ENCODE results near the gene TRAF4. TPM values are rescaled to one million over a fixed set of nuclear protein-coding genes. Genes with fewer than 3 reads are reported as not detected.
"Not testable (repeated sequence)": the region's sequence is repeated elsewhere in the genome, so short reads cannot be mapped to it uniquely, and the experiment has no call there.

The TRAF4 gene
- total RNA-seq, 1 donor = 47.0 TPM

DNA sequence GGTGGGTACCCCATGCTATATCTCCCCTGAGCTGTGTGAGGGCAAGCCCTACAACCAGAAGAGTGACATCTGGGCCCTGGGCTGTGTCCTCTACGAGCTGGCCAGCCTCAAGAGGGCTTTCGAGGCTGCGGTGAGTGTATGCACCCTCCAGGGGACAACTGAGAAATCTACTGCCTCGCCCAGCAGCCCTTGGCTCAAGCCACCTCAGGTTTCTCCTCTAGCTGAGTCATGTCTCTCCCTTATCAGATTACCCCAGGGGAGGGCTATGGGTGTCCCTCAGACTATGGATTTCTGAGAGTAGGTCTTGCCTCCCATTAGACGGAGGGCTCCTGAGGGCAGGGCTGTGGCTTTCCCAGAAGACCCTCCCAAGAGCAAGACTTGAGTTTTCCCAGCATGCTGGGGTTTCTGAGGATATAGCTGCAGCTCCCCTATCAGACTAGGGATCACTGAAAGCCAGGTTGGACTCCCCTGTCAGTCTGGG lies 8.5 kb upstream of the TRAF4 start:
- no peaks in the 10 kb centered on the region for H3K79me2 ChIP-seq (ENCODE audit: insufficient read depth, low read length)
- no peaks in the 10 kb centered on the region for H3K27me3 ChIP-seq (ENCODE audit: insufficient read depth, low read length)
- H3K27ac ChIP-seq (ENCODE audit: low read depth, low read length) = no peak overlapping the region
- H4K20me1 ChIP-seq (ENCODE audit: insufficient read depth, low read length) = no peaks in the 10 kb centered on the region
- peak; percentile 83 for DNase-seq (ENCODE audit: insufficient read length, low spot score, missing footprints)
- H3K4me2 ChIP-seq (ENCODE audit: insufficient read depth, low read length) = no peak overlapping the region
- no peak overlapping the region for H2AFZ ChIP-seq (ENCODE audit: low read length)
- H3K9me3 ChIP-seq (ENCODE audit: low read depth, low read length) = no peaks in the 10 kb centered on the region
- H3K4me1 ChIP-seq (ENCODE audit: insufficient read depth, low read length) = no peaks in the 10 kb centered on the region
- no peak overlapping the region for H3K4me3 ChIP-seq (ENCODE audit: insufficient read depth, low read length)
- TF ChIP-seq, protein P1, sequence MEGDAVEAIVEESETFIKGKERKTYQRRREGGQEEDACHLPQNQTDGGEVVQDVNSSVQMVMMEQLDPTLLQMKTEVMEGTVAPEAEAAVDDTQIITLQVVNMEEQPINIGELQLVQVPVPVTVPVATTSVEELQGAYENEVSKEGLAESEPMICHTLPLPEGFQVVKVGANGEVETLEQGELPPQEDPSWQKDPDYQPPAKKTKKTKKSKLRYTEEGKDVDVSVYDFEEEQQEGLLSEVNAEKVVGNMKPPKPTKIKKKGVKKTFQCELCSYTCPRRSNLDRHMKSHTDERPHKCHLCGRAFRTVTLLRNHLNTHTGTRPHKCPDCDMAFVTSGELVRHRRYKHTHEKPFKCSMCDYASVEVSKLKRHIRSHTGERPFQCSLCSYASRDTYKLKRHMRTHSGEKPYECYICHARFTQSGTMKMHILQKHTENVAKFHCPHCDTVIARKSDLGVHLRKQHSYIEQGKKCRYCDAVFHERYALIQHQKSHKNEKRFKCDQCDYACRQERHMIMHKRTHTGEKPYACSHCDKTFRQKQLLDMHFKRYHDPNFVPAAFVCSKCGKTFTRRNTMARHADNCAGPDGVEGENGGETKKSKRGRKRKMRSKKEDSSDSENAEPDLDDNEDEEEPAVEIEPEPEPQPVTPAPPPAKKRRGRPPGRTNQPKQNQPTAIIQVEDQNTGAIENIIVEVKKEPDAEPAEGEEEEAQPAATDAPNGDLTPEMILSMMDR (IDR thresholded peaks at IDR 0.05; ENCODE audit: extremely low read depth, low read depth, low read length) = no peak
- no peaks in the 10 kb centered on the region for H3K36me3 ChIP-seq (ENCODE audit: insufficient read depth, low read length)

DNA sequence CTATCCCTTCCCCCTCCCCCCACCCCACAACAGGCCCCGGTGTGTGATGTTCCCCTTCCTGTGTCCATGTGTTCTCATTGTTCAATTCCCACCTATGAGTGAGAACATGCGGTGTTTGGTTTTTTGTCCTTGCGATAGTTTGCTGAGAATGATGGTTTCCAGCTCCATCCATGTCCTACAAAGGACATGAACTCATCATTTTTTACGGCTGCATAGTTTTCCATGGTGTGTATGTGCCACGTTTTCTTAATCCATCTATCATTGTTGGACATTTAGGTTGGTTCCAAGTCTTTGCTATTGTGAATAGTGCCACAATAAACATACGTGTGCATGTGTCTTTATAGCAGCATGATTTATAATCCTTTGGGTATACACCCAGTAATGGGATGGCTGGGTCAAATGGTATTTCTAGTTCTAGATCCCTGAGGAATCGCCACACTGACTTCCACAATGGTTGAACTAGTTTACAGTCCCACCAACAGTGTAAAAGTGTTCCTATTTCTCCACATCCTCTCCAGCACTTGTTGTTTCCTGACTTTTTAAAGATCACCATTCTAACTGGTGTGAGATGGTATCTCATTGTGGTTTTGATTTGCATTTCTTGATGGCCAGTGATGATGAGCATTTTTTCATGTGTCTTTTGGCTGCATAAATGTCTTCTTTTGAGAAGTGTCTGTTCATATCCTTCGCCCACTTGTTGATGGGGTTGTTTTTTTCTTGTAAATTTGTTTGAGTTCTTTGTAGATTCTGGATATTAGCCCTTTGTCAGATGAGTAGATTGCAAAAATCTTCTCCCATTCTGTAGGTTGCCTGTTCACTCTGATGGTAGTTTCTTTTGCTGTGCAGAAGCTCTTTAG lies 7.7 kb upstream of the TRAF4 start:
- DNase-seq (ENCODE audit: insufficient read length, low spot score, missing footprints); H3K27ac ChIP-seq (ENCODE audit: low read depth, low read length); H2AFZ ChIP-seq (ENCODE audit: low read length); H3K79me2 ChIP-seq (ENCODE audit: insufficient read depth, low read length); H3K4me1 ChIP-seq (ENCODE audit: insufficient read depth, low read length); H3K9me3 ChIP-seq (ENCODE audit: low read depth, low read length); H3K36me3 ChIP-seq (ENCODE audit: insufficient read depth, low read length); H3K27me3 ChIP-seq (ENCODE audit: insufficient read depth, low read length); H3K4me3 ChIP-seq (ENCODE audit: insufficient read depth, low read length); H4K20me1 ChIP-seq (ENCODE audit: insufficient read depth, low read length); H3K4me2 ChIP-seq (ENCODE audit: insufficient read depth, low read length): not testable (repeated sequence)

DNA sequence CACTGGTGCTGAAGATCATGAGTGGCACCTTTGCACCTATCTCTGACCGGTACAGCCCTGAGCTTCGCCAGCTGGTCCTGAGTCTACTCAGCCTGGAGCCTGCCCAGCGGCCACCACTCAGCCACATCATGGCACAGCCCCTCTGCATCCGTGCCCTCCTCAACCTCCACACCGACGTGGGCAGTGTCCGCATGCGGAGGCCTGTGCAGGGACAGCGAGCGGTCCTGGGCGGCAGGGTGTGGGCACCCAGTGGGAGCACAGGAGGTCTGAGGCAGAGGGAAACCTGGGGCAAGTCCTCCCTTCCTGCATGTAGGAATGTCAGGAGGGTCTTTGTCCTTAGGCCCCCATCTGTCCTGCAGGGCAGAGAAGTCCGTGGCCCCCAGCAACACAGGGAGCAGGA lies 6.5 kb upstream of the TRAF4 start:
- no peak overlapping the region for H2AFZ ChIP-seq (ENCODE audit: low read length)

DNA sequence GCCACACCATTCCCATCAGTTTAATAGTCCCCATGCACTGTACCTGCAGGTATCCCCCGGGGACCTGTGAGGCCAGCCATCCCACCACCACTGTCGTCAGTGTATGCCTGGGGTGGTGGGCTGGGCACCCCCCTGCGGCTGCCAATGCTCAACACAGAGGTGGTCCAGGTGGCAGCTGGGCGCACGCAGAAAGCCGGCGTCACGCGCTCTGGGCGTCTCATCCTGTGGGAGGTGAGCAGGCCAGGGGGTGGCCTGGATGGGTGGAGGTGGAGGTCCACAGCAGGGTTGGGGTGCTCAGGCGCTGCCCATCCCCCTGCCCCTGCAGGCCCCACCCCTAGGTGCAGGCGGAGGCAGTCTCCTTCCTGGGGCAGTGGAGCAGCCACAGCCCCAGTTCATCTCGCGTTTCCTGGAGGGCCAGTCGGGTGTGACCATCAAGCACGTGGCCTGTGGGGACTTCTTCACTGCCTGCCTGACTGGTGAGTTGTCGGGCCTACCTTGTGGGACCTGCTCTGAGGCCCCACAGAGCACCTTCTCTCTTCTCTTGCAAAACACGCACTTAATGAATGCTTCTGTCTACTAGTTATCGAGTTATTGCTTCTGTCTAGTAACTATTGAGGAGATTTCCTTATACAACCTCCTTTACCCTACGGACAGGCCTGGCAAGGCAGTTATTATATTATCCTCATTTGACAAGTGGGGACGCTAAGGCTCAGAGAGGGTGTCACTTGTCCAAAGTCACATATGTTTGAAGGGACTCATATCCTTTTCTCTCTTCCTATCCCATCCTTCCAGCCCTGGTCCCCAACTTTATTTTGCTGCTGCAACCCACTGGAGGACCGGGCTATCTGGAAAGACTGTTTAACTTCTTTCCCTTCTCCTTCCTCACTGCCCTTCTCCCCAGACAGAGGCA lies 5.8 kb upstream of the TRAF4 start:
- peak; percentile 37 for DNase-seq (ENCODE audit: insufficient read length, low spot score, missing footprints)
- Histone ChIP-seq H3K36me3 (ENCODE audit: insufficient read depth, low read length) (no peaks in the 10 kb centered on the region), H3K9me3 (ENCODE audit: low read depth, low read length) (no peaks in the 10 kb centered on the region), H3K4me3 (ENCODE audit: insufficient read depth, low read length) (no peak overlapping the region), H3K79me2 (ENCODE audit: insufficient read depth, low read length) (no peaks in the 10 kb centered on the region), H3K27me3 (ENCODE audit: insufficient read depth, low read length) (no peaks in the 10 kb centered on the region), H3K27ac (ENCODE audit: low read depth, low read length) (no peak overlapping the region), H3K4me1 (ENCODE audit: insufficient read depth, low read length) (peaks cover 7% of the 10 kb centered on the region), H3K4me2 (ENCODE audit: insufficient read depth, low read length) (no peak overlapping the region), H2AFZ (ENCODE audit: low read length) (no peak overlapping the region), H4K20me1 (ENCODE audit: insufficient read depth, low read length) (no peaks in the 10 kb centered on the region)
- TF ChIP-seq, protein P1 (IDR thresholded peaks at IDR 0.05; ENCODE audit: extremely low read depth, low read depth, low read length) = no peak

More for the DNA sequence above, 6.5 kb upstream of the TRAF4 start:
- no peak overlapping the region for H3K27ac ChIP-seq (ENCODE audit: low read depth, low read length)
- H3K4me1 ChIP-seq (ENCODE audit: insufficient read depth, low read length) = no peaks in the 10 kb centered on the region
- no peaks in the 10 kb centered on the region for H3K36me3 ChIP-seq (ENCODE audit: insufficient read depth, low read length)
- no peaks in the 10 kb centered on the region for H3K27me3 ChIP-seq (ENCODE audit: insufficient read depth, low read length)
- TF ChIP-seq, protein P1 (IDR thresholded peaks at IDR 0.05; ENCODE audit: extremely low read depth, low read depth, low read length) = no peak
- no peaks in the 10 kb centered on the region for H3K9me3 ChIP-seq (ENCODE audit: low read depth, low read length)
- no peak overlapping the region for H3K4me3 ChIP-seq (ENCODE audit: insufficient read depth, low read length)
- H3K4me2 ChIP-seq (ENCODE audit: insufficient read depth, low read length) = no peak overlapping the region
- H3K79me2 ChIP-seq (ENCODE audit: insufficient read depth, low read length) = no peaks in the 10 kb centered on the region
- peak; percentile 47 for DNase-seq (ENCODE audit: insufficient read length, low spot score, missing footprints)
- no peaks in the 10 kb centered on the region for H4K20me1 ChIP-seq (ENCODE audit: insufficient read depth, low read length)
